MM.1S (cell line): Measurements from ENCODE around the gene DDX23.

Experiments
- EZH2phosphoT487 ChIP-seq: fragments of 300-600 bp; sonication (generic); IDR thresholded peaks from 2 replicates; pipeline ENCODE4 v1.6.1; 2018; ENCODE audit warnings: antibody characterized with exemption, low read length
- TF ChIP-seq, protein P1 (sequence below): fragments of 300-600 bp; sonication (generic); IDR thresholded peaks from 2 replicates; pipeline ENCODE4 v1.5.1; 2016; ENCODE audit warnings: antibody characterized with exemption, low read length, mixed read lengths

DNA sequence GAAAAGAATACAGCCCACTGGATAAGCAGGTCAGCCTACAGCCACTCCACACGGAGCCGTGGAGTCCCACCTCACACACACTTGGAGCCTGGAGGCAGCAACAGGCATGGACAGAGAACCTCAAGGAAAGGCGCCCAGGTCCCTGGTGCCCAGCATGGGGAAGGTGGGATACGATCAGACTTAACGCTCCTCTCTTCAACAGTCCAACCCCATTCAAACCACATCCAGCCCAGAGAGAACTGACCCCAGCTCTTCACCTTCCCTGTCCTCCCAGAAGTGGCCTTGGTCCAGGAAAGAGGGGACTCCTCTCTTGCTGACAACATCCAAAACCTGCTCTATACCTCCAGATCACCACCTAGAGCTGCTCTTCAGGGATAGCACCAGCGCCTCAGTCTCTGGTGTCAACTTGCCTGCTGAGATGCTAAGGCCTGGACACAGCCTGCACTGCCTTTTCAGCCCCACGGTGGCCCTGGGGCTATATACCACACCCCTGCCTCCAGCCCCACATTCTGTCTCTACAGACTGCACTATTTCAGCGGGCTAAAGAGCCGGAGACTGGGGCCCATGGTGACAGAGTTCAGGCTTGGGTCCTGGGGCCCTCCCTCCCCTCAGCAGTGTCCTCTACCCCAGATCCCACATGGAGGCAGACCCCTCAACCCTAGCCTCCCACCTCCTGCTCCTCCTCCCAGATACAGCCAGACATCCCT lies 70.1 kb downstream of the DDX23 start:
- no peak for TF ChIP-seq EZH2phosphoT487
- TF ChIP-seq, protein P1, sequence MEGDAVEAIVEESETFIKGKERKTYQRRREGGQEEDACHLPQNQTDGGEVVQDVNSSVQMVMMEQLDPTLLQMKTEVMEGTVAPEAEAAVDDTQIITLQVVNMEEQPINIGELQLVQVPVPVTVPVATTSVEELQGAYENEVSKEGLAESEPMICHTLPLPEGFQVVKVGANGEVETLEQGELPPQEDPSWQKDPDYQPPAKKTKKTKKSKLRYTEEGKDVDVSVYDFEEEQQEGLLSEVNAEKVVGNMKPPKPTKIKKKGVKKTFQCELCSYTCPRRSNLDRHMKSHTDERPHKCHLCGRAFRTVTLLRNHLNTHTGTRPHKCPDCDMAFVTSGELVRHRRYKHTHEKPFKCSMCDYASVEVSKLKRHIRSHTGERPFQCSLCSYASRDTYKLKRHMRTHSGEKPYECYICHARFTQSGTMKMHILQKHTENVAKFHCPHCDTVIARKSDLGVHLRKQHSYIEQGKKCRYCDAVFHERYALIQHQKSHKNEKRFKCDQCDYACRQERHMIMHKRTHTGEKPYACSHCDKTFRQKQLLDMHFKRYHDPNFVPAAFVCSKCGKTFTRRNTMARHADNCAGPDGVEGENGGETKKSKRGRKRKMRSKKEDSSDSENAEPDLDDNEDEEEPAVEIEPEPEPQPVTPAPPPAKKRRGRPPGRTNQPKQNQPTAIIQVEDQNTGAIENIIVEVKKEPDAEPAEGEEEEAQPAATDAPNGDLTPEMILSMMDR, result no peak
